HG02763 (cell line): ENCODE data around the gene CNOT4.
A peak's percentile ranks its signal among the peaks of the same experiment; 100 is the strongest.
"Not testable (repeated sequence)": the region's sequence is repeated elsewhere in the genome, so short reads cannot be mapped to it uniquely, and the experiment has no call there.

Experiments
- ATAC-seq: cut with Tn5 transposase; IDR thresholded peaks from one replicate; pipeline ENCODE4 v1.9.1; 2021; ENCODE audit warnings: mild to moderate bottlenecking, moderate library complexity; ENCODE audit not compliant: unreplicated experiment

The CNOT4 gene

GRCh38 chr7:135517060-135517459 lies 7.2 kb upstream of the CNOT4 start:
- ATAC-seq = no peak

DNA sequence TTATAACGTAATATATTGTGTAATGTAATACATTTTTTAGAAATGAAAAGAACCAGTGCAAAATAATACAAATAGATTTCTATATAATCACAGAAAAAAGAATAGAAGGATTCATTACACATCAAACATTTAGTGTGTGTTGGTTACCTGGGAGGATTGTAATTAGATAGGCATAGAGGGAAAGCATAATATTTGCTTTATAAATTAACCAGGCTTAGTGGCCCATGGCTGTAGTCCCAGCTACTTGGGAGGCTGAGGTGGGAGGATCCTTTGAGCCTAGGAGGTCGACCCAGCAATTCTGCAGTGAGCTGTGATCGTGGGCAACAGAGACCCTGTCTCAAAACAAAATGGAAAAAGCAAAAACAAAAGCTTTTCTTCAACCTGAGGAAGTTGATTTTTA lies 5.0 kb upstream of the CNOT4 start:
- ATAC-seq = no peak

- ATAC-seq = peak; percentile 26
These were observed 2.4 kb upstream of the CNOT4 start for GRCh38 chr7:135512135-135512887.

- ATAC-seq = no peak
These were observed 786 bp upstream of the CNOT4 start for GRCh38 chr7:135510592-135511183.

GRCh38 chr7:135509589-135509838 lies 388 bp downstream of the CNOT4 start:
- ATAC-seq = no peak

DNA sequence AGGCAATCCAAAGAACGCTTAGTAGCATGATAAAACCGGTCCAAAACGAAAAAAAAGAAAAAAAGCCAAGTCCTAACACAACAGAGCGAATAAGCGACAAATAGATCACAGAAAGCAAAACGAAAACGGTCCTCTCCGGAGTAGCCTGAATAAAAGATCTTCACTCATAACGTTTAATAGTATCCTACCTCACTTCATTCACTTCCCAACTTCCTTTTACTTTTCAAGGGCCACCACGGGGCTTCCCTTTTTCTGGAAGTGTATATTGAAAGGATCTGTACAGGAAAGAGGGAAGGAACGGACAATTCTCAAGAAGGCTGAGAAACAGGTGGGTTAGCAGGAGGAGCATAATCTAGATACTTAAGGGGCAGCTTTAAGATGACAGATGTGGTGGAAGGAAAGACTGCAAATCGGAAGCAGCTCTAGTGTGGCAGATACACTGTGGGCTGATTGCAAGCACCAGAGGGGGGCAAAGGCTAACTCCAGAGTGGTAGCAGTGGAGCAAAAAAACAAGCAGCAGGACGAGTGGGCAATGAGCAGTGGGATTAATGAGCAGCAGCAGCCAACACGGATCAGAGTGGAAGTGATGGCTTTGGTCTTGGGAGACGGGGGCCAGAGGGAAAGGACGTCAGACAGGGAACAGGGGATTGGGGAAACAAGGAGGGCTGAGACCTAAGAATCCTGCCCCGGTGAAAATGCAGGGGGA lies 866 bp downstream of the CNOT4 start:
- ATAC-seq = no peak

- no peak for ATAC-seq
These were observed 8.5 kb downstream of the CNOT4 start for GRCh38 chr7:135501402-135501801.

GRCh38 chr7:135499818-135500217 lies 10.1 kb downstream of the CNOT4 start:
- ATAC-seq = no peak

GRCh38 chr7:135497161-135497560 lies 12.7 kb downstream of the CNOT4 start:
- ATAC-seq = not testable (repeated sequence)

GRCh38 chr7:135493362-135493761 lies 16.5 kb downstream of the CNOT4 start:
- no peak for ATAC-seq

DNA sequence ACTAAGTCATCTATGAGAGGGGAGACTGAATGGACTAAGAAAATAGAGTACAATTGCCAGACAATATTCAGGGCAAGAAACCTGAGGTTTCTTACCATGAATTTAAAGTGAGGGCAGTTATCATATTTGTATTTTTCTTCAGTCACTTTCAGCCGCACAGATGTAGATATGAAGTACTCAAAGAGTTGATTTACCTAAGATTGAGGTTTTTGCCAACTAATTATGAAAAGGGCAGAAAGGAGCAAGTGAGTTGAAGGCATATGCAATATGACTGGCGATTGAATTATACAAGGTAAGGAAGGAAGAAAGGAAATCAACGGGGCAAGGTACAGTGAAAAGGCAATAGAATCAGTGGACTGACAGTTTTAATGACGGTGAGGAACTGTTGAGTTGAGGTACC lies 17.8 kb downstream of the CNOT4 start:
- ATAC-seq = no peak

DNA sequence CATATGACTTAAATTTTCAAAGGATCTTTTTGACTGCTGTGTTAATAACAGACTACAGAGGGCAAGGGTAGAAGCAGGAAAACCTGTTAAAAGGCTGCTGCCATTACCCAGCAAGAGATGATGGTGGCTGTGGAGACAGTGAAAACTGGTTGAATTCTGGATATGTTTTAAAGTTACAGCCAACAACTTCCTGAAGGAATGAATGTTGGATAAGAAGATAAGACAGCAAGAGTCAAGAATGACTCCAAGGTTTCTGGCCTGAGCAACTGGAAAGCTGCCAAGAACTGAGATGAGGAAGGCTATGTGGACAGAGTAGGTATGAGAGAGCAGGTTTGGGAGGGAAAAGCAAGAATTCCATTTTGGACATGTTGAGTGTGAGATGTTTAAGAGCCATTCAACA lies 19.1 kb downstream of the CNOT4 start:
- no peak for ATAC-seq

DNA sequence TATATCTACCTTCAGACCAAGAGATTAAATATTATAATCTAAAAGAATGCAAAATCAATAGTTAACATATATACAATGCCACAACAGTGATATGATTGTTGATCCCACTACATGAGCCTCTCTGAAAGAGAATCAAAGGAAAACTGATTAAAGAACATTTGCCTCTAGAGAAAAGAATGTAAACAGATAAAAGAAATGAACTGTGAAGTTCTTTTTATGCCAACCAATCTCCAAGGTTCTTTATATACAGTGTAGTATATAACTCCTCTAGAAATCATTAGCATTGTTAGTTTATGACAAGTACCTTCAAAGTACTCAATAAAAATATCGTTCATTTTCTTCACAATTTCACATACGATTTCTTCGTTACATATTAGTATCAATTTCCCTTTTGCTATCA lies 20.1 kb downstream of the CNOT4 start:
- ATAC-seq = no peak

DNA sequence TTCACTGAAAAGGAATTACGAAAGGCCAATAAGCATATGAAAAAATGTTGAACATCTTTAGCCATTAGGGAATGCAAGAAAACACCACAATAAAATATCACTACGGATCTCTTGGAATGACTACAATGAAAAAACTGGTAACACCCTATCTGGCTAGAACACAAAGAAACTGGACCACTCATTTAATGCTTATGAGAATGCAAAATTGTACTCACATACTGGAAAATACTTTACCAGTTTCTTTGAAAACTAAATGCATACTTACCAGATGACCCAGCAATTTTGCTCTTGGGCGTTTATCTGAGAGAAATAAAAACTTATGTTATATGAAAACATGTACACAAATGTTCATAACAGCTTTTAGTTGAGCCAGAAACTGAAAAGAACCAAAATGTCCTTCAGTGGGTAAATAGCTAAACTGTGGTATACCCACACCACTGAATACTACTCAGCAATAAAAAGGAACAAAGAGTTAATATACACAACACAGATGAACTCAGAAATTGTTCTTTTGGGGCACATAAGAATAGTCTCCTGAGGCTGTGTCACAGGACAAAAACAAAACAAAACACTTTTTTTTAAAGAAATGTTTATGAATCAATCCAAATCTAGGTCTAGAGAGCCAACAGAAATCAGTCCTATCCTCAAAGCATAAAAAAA lies 23.5 kb downstream of the CNOT4 start:
- ATAC-seq = no peak

GRCh38 chr7:135481598-135481979 lies 28.3 kb downstream of the CNOT4 start:
- no peak for ATAC-seq

GRCh38 chr7:135480966-135481597 lies 28.8 kb downstream of the CNOT4 start:
- ATAC-seq = no peak

DNA sequence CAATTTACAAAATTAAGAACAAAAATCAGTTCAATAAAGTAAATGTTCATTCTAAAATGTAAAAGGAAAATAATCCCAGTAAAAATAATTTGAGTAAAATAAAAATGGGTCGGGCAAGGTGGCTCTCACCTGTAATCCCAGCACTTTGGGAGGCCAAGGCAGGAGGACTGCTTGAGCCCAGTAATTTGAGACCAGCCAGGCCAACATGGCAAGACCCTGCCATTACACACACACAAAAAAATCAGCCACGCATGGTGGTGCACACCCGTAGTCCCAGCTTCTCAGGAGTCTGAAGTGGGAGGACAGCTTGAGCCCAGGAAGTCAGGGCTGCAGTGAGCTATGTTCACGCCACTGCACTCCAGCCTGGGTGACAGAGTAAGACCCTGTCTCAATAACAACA lies 34.4 kb downstream of the CNOT4 start:
- ATAC-seq = no peak

DNA sequence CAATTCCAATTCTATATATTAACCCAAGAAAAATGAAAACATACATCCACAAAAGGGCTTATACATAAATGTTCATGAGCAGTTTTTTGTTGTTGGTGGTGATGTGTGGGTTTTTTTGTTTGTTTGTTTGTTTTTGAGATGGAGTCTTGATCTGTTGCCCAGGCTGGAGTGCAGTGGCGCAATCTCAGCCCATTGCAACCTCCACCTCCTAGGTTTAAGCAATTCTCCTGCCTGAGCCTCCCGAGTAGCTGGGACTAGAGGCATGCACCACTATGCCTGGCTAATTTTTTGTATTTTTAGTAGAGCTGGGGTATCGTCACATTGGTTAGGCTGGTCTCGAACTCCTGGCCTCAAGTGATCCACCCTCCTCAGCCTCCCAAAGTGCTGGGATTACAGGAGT lies 40.2 kb downstream of the CNOT4 start:
- not testable (repeated sequence) for ATAC-seq

DNA sequence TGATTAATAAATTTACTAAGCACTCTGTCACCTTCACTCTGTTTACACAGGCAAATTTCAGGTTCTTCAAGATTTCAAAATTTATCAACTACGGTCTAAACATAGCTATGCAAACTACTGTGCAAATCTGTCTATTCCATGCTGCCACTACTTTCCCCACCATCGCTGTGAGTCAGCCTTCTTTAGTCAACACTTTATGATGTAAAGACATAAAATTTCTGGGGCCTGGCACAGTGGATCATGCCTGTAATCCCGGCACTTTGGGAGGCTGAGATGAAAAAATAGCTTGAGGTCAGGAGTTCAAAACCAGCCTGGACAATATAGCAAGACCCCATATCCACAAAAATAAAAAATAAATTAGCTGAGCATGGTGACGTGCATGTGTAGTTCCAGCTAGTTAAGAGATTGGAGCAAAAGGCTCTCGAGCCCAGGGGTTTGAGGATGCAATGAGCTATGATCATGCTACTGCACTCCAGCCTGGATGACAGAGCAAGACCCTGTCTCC lies 42.6 kb downstream of the CNOT4 start:
- ATAC-seq = no peak

- ATAC-seq = no peak
These were observed 43.3 kb downstream of the CNOT4 start for GRCh38 chr7:135466442-135467206.

GRCh38 chr7:135463908-135464307 lies 46.0 kb downstream of the CNOT4 start:
- no peak for ATAC-seq
